ENCODE results near the gene NMNAT3. TPM values are rescaled to one million over a fixed set of nuclear protein-coding genes. Genes with fewer than 3 reads are reported as not detected.
A peak's percentile ranks its signal among the peaks of the same experiment; 100 is the strongest.

The NMNAT3 gene
- total RNA-seq, 1 experiment from 2014 or later, result 4.6 TPM

DNA sequence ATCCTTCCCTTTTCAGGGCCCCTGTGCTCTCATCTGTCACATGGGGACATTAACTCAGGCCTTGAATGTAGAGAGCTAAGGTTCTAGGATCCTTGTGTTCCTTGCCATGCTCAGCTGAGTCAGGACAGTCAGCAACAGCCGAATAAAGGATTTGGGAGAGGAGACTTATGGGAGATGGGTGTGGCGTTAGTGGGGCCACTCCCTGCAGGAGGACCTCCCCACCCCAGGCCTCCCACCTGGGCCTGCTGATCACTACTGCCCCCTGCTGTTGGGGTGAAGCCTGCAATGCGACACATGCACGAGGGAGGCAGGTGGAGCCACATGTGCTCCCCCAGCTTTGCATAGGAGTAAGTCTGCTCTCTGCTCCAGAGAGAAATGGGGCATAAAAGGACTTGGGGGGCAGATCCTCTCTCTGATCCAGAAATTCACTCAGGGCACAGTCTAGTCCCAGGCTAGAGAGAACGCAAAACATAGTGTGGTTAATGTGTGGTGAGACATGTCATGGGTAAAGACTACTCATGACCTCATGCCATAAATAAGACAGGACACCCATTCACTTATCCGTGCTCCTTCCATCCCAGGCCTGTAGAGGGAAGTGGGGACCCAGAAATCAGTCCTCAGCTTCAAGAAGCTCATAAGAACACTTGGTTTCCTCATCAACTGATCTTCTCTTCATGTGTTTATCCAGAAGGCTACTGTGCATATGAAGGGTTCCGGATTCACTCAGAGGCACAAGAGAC lies 157.6 kb downstream of the NMNAT3 start:
- peaks cover 21% of the 10 kb centered on the region for H3K27me3 Mint-ChIP-seq (ENCODE audit: low read depth)
- no peaks in the 10 kb centered on the region for H3K9me3 Mint-ChIP-seq
- peaks cover 5% of the 10 kb centered on the region; the same call in 1 of the 2 replicates for H3K36me3 Mint-ChIP-seq
- ChIA-PET POLR2A (no interaction called here), CTCF (interaction anchor here (0.6 to 2.6 kb wide), 23 partner anchors 8 to 1183 kb away, joined by 3 to 12 read pairs (median 3); no protein-coding TSS in a partner anchor)
- H3K4me1 Mint-ChIP-seq, result peaks cover 26% of the 10 kb centered on the region
- no peak overlapping the region for H3K27ac Mint-ChIP-seq
- DNase-seq (ENCODE audit: low spot score), result peak; percentile 73
- H3K4me3 Mint-ChIP-seq, result no peak overlapping the region
- ATAC-seq, result peak; percentile 78
- TF ChIP-seq, protein P1, sequence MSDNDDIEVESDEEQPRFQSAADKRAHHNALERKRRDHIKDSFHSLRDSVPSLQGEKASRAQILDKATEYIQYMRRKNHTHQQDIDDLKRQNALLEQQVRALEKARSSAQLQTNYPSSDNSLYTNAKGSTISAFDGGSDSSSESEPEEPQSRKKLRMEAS (CRISPR knock-in tag; IDR thresholded peaks at IDR 0.05), result peak; percentile 61; the same call in 1 of the 2 replicates
- no peak for TF ChIP-seq SOX15 (CRISPR knock-in tag; IDR thresholded peaks at IDR 0.05)
- TF ChIP-seq, protein P2, sequence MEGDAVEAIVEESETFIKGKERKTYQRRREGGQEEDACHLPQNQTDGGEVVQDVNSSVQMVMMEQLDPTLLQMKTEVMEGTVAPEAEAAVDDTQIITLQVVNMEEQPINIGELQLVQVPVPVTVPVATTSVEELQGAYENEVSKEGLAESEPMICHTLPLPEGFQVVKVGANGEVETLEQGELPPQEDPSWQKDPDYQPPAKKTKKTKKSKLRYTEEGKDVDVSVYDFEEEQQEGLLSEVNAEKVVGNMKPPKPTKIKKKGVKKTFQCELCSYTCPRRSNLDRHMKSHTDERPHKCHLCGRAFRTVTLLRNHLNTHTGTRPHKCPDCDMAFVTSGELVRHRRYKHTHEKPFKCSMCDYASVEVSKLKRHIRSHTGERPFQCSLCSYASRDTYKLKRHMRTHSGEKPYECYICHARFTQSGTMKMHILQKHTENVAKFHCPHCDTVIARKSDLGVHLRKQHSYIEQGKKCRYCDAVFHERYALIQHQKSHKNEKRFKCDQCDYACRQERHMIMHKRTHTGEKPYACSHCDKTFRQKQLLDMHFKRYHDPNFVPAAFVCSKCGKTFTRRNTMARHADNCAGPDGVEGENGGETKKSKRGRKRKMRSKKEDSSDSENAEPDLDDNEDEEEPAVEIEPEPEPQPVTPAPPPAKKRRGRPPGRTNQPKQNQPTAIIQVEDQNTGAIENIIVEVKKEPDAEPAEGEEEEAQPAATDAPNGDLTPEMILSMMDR (IDR thresholded peaks at IDR 0.05), result peak; percentile 70

DNA sequence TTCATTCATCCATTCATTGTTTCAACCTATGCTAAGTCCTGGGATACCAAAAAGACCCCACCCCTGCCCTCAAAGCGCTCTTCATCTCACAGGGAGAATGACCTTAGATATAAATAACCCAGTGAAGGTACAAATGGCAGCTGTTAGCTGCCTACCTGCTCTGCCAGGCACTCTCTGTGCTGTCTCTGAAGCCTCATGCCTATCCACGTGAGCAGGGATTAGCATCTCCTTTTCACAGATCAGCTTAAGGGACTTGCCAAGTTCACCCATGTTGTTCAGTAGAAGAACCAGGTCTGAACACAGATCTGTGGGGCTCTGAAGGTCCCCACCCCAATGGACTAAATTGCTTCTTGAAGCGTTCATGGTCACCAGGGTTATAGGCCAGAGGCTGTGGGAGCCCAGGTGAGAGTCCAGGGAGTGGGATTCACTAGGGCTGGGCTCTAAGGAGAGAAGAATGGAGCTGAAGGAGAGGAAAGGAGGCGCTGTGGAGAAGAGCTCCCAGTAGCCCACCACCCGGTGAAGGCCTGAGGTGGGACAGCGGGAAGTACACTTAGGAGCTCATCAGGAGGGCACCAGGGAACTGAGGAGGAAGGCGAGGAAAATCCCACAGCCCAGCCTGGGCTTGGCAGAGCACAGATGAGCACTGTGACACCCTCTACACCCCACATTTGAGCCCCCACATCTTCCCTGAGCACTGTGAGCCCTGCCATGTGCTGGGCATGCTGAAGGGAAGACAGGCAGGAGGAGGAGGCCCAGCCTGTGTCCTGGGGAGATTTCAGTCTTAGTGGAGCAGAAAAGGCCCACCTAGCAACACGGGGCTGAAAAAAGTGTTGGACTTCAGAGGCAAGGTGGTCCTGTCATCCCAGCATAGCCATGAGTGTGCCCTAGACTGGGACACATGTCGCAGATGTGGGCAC lies 158.6 kb downstream of the NMNAT3 start:
- Mint-ChIP-seq H3K4me1 (peaks cover 17% of the 10 kb centered on the region), H3K36me3 (peaks cover 5% of the 10 kb centered on the region; the same call in 1 of the 2 replicates), H3K9me3 (no peaks in the 10 kb centered on the region), H3K27me3 (ENCODE audit: low read depth) (peaks cover 12% of the 10 kb centered on the region), H3K27ac (no peak overlapping the region), H3K4me3 (no peak overlapping the region)
- ATAC-seq (no peak), DNase-seq (ENCODE audit: low spot score) (no peak)
- ChIA-PET POLR2A (no interaction called here), CTCF (interaction anchor here (0.6 to 2.6 kb wide), 20 partner anchors 7 to 1184 kb away, joined by 3 to 12 read pairs (median 3); no protein-coding TSS in a partner anchor)
- TF ChIP-seq, protein P3, sequence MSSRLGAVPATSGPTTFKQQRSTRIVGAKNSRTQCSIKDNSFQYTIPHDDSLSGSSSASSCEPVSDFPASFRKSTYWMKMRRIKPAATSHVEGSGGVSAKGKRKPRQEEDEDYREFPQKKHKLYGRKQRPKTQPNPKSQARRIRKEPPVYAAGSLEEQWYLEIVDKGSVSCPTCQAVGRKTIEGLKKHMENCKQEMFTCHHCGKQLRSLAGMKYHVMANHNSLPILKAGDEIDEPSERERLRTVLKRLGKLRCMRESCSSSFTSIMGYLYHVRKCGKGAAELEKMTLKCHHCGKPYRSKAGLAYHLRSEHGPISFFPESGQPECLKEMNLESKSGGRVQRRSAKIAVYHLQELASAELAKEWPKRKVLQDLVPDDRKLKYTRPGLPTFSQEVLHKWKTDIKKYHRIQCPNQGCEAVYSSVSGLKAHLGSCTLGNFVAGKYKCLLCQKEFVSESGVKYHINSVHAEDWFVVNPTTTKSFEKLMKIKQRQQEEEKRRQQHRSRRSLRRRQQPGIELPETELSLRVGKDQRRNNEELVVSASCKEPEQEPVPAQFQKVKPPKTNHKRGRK (CRISPR knock-in tag; IDR thresholded peaks at IDR 0.05; ENCODE audit: borderline replicate concordance), result no peak
- no peak for TF ChIP-seq SMAD4 (CRISPR knock-in tag; IDR thresholded peaks at IDR 0.05)
- no peak for TF ChIP-seq SP1 (CRISPR knock-in tag; conservative IDR thresholded peaks at IDR 0.05)
- TF ChIP-seq ZNF121 (CRISPR knock-in tag; IDR thresholded peaks at IDR 0.05), result no peak
- TF ChIP-seq GABPB1 (CRISPR knock-in tag; IDR thresholded peaks at IDR 0.05), result no peak
- no peak for TF ChIP-seq TCF7 (CRISPR knock-in tag; IDR thresholded peaks at IDR 0.05; ENCODE audit: low read depth)
- TF ChIP-seq CREB1 (CRISPR knock-in tag; IDR thresholded peaks at IDR 0.05), result no peak
- TF ChIP-seq, protein P4, sequence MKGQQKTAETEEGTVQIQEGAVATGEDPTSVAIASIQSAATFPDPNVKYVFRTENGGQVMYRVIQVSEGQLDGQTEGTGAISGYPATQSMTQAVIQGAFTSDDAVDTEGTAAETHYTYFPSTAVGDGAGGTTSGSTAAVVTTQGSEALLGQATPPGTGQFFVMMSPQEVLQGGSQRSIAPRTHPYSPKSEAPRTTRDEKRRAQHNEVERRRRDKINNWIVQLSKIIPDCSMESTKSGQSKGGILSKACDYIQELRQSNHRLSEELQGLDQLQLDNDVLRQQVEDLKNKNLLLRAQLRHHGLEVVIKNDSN (CRISPR knock-in tag; IDR thresholded peaks at IDR 0.05), result no peak
- no peak for TF ChIP-seq ESRRA (CRISPR knock-in tag; IDR thresholded peaks at IDR 0.05; ENCODE audit: borderline replicate concordance)
- TF ChIP-seq USF2 (CRISPR knock-in tag; IDR thresholded peaks at IDR 0.05), result no peak
- no peak for TF ChIP-seq PREB (CRISPR knock-in tag; IDR thresholded peaks at IDR 0.05; ENCODE audit: borderline replicate concordance)
- TF ChIP-seq E2F5 (CRISPR knock-in tag; IDR thresholded peaks at IDR 0.05), result no peak

Measured in WTC11 (cell line).